ENCODE data around the gene FAM124A.
A peak's percentile ranks its signal among the peaks of the same experiment; 100 is the strongest.

FAM124A gene

DNA sequence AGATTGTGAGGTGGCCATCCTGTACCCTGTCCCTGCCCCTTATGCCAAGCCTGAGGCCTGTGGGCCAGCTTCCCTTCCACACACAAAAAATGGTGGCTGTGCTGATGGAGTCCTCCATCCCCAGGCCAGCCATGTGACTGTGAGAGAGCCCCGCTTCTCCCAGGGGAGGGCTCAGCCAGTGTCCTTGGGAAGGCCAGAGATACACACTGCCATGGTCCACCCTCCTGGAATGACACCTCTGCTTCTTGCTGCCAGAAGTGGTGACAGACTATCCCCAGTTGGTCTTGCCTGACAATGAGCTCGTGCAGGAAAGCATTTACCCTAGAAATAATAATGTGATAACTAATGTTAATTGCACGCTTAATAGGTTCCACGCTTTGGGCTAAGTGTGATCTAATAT lies 38.0 kb downstream of the FAM124A start:
- H2AFZ ChIP-seq (ENCODE audit: low read depth, low read length): no peak overlapping the region

GRCh38 chr13:51261610-51262249 lies 39.5 kb downstream of the FAM124A start:
- DNase-seq: no peak
- Histone ChIP-seq H2BK15ac (ENCODE audit: low read depth, poor library complexity, severe bottlenecking) (no peak overlapping the region), H3K18ac (ENCODE audit: low read depth in 1 of 2, low read length in 2 of 2) (no peak overlapping the region), H3K27me3 (ENCODE audit: control insufficient read depth in 1 of 2, insufficient read depth in 1 of 2, low read length in 2 of 2) (peaks cover 0 to 3% of the 10 kb centered on the region in 2 experiments), H4K8ac (ENCODE audit: low read length) (no peak overlapping the region), H4K91ac (ENCODE audit: low read length) (no peak overlapping the region), H2BK120ac (ENCODE audit: low read depth, low read length) (no peak overlapping the region), H2AFZ (ENCODE audit: low read depth, low read length) (no peak overlapping the region), H3K79me1 (replicated peaks; ENCODE audit: low read length, poor library complexity, severe bottlenecking) (no peaks in the 10 kb centered on the region), H3K36me3 (ENCODE audit: control insufficient read depth in 1 of 2, insufficient read depth in 2 of 2, low read depth in 1 of 2, low read length in 2 of 2) (peaks cover 2 to 10% of the 10 kb centered on the region in 2 experiments), H3K4me1 (ENCODE audit: control insufficient read depth, insufficient read depth, low read depth, low read length) (peaks cover 25% of the 10 kb centered on the region), H2BK5ac (ENCODE audit: low read depth, low read length, poor library complexity, severe bottlenecking) (peak overlapping the region; percentile 49), H3K27ac (ENCODE audit: low read length, poor library complexity, severe bottlenecking) (peak overlapping the region; percentile 40), H3K4ac (ENCODE audit: low read depth in 1 of 2, low read length in 2 of 2) (no peak overlapping the region), H3K14ac (ENCODE audit: low read length in 2 of 2) (no peak overlapping the region), H2BK12ac (ENCODE audit: low read length in 2 of 2) (no peak overlapping the region), H3K9ac (ENCODE audit: low read length) (no peak overlapping the region), H3K23ac (ENCODE audit: low read length in 2 of 2) (no peak overlapping the region), H3K4me3 (ENCODE audit: insufficient read depth in 1 of 2, low read depth in 1 of 2, low read length in 2 of 2) (no peak overlapping the region), H3K4me2 (ENCODE audit: low read length, poor library complexity, severe bottlenecking) (no peak overlapping the region), H3K9me3 (ENCODE audit: control insufficient read depth, low read length) (no peaks in the 10 kb centered on the region), H2AK5ac (ENCODE audit: low read length, severe bottlenecking) (peak overlapping the region; percentile 75)
- WGBS: 82% methylated on average over 4 of the region's 5 CpGs

More for the DNA sequence above, 38.0 kb downstream of the FAM124A start:
- WGBS: 98% methylated on average over 3 of the region's 4 CpGs
- Histone ChIP-seq H3K9me3 (ENCODE audit: control insufficient read depth, low read length) (no peaks in the 10 kb centered on the region), H3K18ac (ENCODE audit: low read depth in 1 of 2, low read length in 2 of 2) (no peak overlapping the region), H2AK5ac (ENCODE audit: low read length, severe bottlenecking) (no peak overlapping the region), H2BK12ac (ENCODE audit: low read length in 2 of 2) (no peak overlapping the region), H2BK15ac (ENCODE audit: low read depth, poor library complexity, severe bottlenecking) (no peak overlapping the region), H3K4ac (ENCODE audit: low read depth in 1 of 2, low read length in 2 of 2) (no peak overlapping the region), H3K36me3 (ENCODE audit: control insufficient read depth in 1 of 2, insufficient read depth in 2 of 2, low read depth in 1 of 2, low read length in 2 of 2) (peaks cover 2 to 6% of the 10 kb centered on the region in 2 experiments), H3K4me1 (ENCODE audit: control insufficient read depth, insufficient read depth, low read depth, low read length) (peaks cover 24% of the 10 kb centered on the region), H3K27me3 (ENCODE audit: control insufficient read depth in 1 of 2, insufficient read depth in 1 of 2, low read length in 2 of 2) (peaks cover 0 to 3% of the 10 kb centered on the region in 2 experiments), H3K79me1 (replicated peaks; ENCODE audit: low read length, poor library complexity, severe bottlenecking) (no peaks in the 10 kb centered on the region), H2BK120ac (ENCODE audit: low read depth, low read length) (no peak overlapping the region), H3K23ac (ENCODE audit: low read length in 2 of 2) (no peak overlapping the region), H3K14ac (ENCODE audit: low read length in 2 of 2) (no peak overlapping the region), H4K8ac (ENCODE audit: low read length) (no peak overlapping the region), H2BK5ac (ENCODE audit: low read depth, low read length, poor library complexity, severe bottlenecking) (no peak overlapping the region), H3K4me3 (ENCODE audit: insufficient read depth in 1 of 2, low read depth in 1 of 2, low read length in 2 of 2) (no peak overlapping the region), H3K4me2 (ENCODE audit: low read length, poor library complexity, severe bottlenecking) (no peak overlapping the region), H4K91ac (ENCODE audit: low read length) (no peak overlapping the region), H3K9ac (ENCODE audit: low read length) (no peak overlapping the region), H3K27ac (ENCODE audit: low read length, poor library complexity, severe bottlenecking) (no peak overlapping the region)
- no peak for DNase-seq

GRCh38 chr13:51262501-51263211 lies 40.5 kb downstream of the FAM124A start:
- H3K9me3 ChIP-seq (ENCODE audit: control insufficient read depth, low read length): no peaks in the 10 kb centered on the region
- no peak overlapping the region for H3K4me3 ChIP-seq (ENCODE audit: insufficient read depth in 1 of 2, low read depth in 1 of 2, low read length in 2 of 2)
- H2AK5ac ChIP-seq (ENCODE audit: low read length, severe bottlenecking): peak overlapping the region; percentile 5
- H3K23ac ChIP-seq (ENCODE audit: low read length in 2 of 2): no peak overlapping the region
- no peak for DNase-seq
- peak overlapping the region; percentile 27 for H3K27ac ChIP-seq (ENCODE audit: low read length, poor library complexity, severe bottlenecking)
- WGBS: 53% methylated on average over 8 of the region's 8 CpGs
- H3K4me2 ChIP-seq (ENCODE audit: low read length, poor library complexity, severe bottlenecking): peak overlapping the region; percentile 9
- H2AFZ ChIP-seq (ENCODE audit: low read depth, low read length): no peak overlapping the region
- no peak overlapping the region for H2BK15ac ChIP-seq (ENCODE audit: low read depth, poor library complexity, severe bottlenecking)
- peaks cover 25% of the 10 kb centered on the region for H3K4me1 ChIP-seq (ENCODE audit: control insufficient read depth, insufficient read depth, low read depth, low read length)
- no peak overlapping the region for H2BK12ac ChIP-seq (ENCODE audit: low read length in 2 of 2)
- H3K9ac ChIP-seq (ENCODE audit: low read length): no peak overlapping the region
- H2BK5ac ChIP-seq (ENCODE audit: low read depth, low read length, poor library complexity, severe bottlenecking): no peak overlapping the region
- H3K36me3 ChIP-seq (ENCODE audit: control insufficient read depth in 1 of 2, insufficient read depth in 2 of 2, low read depth in 1 of 2, low read length in 2 of 2): peaks cover 2 to 5% of the 10 kb centered on the region in 2 experiments
- H4K91ac ChIP-seq (ENCODE audit: low read length): no peak overlapping the region
- no peak overlapping the region for H3K14ac ChIP-seq (ENCODE audit: low read length in 2 of 2)
- peaks cover 0 to 3% of the 10 kb centered on the region in 2 experiments for H3K27me3 ChIP-seq (ENCODE audit: control insufficient read depth in 1 of 2, insufficient read depth in 1 of 2, low read length in 2 of 2)
- H3K18ac ChIP-seq (ENCODE audit: low read depth in 1 of 2, low read length in 2 of 2): no peak overlapping the region
- no peaks in the 10 kb centered on the region for H3K79me1 ChIP-seq (replicated peaks; ENCODE audit: low read length, poor library complexity, severe bottlenecking)
- no peak overlapping the region for H3K4ac ChIP-seq (ENCODE audit: low read depth in 1 of 2, low read length in 2 of 2)
- no peak overlapping the region for H2BK120ac ChIP-seq (ENCODE audit: low read depth, low read length)
- no peak overlapping the region for H4K8ac ChIP-seq (ENCODE audit: low read length)

DNA sequence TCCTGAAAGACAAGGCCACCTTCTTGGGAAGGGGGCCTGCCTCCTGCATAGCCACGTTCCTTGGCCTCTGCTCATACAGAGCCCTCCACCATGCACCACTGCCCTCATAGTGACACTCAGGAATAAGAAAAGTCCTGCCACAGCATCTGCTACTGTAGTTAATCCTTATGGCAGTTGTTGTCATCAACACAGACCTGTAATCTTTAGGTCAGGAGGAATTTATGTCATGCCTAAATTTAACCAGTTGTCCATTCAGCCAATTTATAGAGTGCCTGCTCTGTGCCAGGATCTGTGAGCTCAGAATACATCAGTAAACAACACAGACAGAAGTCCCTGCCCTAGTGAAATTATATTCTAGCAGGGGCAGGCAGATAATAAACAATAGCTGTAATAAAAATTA lies 44.4 kb downstream of the FAM124A start:
- H2BK12ac ChIP-seq (ENCODE audit: low read length in 2 of 2): no peak overlapping the region
- H3K27me3 ChIP-seq (ENCODE audit: control insufficient read depth in 1 of 2, insufficient read depth in 1 of 2, low read length in 2 of 2): no peaks in the 10 kb centered on the region
- H2AK5ac ChIP-seq (ENCODE audit: low read length, severe bottlenecking): no peak overlapping the region
- H2BK120ac ChIP-seq (ENCODE audit: low read depth, low read length): no peak overlapping the region
- no peaks in the 10 kb centered on the region for H3K79me1 ChIP-seq (replicated peaks; ENCODE audit: low read length, poor library complexity, severe bottlenecking)
- no peak overlapping the region for H4K8ac ChIP-seq (ENCODE audit: low read length)
- H3K14ac ChIP-seq (ENCODE audit: low read length in 2 of 2): no peak overlapping the region
- DNase-seq: no peak
- WGBS: 83% methylated on average over 1 of the region's 1 CpG
- no peak overlapping the region for H3K23ac ChIP-seq (ENCODE audit: low read length in 2 of 2)
- H2BK5ac ChIP-seq (ENCODE audit: low read depth, low read length, poor library complexity, severe bottlenecking): no peak overlapping the region
- H3K4me2 ChIP-seq (ENCODE audit: low read length, poor library complexity, severe bottlenecking): no peak overlapping the region
- no peak overlapping the region for H2AFZ ChIP-seq (ENCODE audit: low read depth, low read length)
- no peaks in the 10 kb centered on the region for H3K9me3 ChIP-seq (ENCODE audit: control insufficient read depth, low read length)
- H2BK15ac ChIP-seq (ENCODE audit: low read depth, poor library complexity, severe bottlenecking): no peak overlapping the region
- H3K4ac ChIP-seq (ENCODE audit: low read depth in 1 of 2, low read length in 2 of 2): no peak overlapping the region
- H3K4me1 ChIP-seq (ENCODE audit: control insufficient read depth, insufficient read depth, low read depth, low read length): peaks cover 25% of the 10 kb centered on the region
- no peak overlapping the region for H4K91ac ChIP-seq (ENCODE audit: low read length)
- H3K18ac ChIP-seq (ENCODE audit: low read depth in 1 of 2, low read length in 2 of 2): no peak overlapping the region
- H3K27ac ChIP-seq (ENCODE audit: low read length, poor library complexity, severe bottlenecking): no peak overlapping the region
- H3K36me3 ChIP-seq (ENCODE audit: control insufficient read depth in 1 of 2, insufficient read depth in 2 of 2, low read depth in 1 of 2, low read length in 2 of 2): peaks cover 0 to 5% of the 10 kb centered on the region in 2 experiments
- no peak overlapping the region for H3K4me3 ChIP-seq (ENCODE audit: insufficient read depth in 1 of 2, low read depth in 1 of 2, low read length in 2 of 2)
- no peak overlapping the region for H3K9ac ChIP-seq (ENCODE audit: low read length)
